GM06990 (cell line): ENCODE data around the gene ECD.

Experiments used
- DNase-seq: peaks from one replicate; pipeline ENCODE4 v3.0.0-alpha.2; 2011; ENCODE audit not compliant: insufficient read length; ENCODE audit errors: extremely low read depth
- H3K27me3 ChIP-seq: replicated peaks from 2 replicates; pipeline ENCODE4 v1.6.0; 2011; ENCODE audit warnings: low read length; ENCODE audit not compliant: control insufficient read depth, insufficient read depth
- H3K36me3 ChIP-seq: 2 replicates; pipeline ENCODE4 v1.5.1; 2011; ENCODE audit warnings: low read length; ENCODE audit not compliant: control insufficient read depth, insufficient read depth
- H3K4me3 ChIP-seq: replicated peaks from 2 replicates; pipeline ENCODE4 v1.5.1; 2011; ENCODE audit warnings: low read depth, mild to moderate bottlenecking, control low read depth, low read length
- TF ChIP-seq, protein P1 (sequence below): IDR thresholded peaks from 2 replicates; pipeline ENCODE4 v1.5.1; 2011; ENCODE audit warnings: low read length, control low read depth, mild to moderate bottlenecking, inconsistent platforms; ENCODE audit not compliant: insufficient read depth, poor library complexity, severe bottlenecking

The ECD gene

DNA sequence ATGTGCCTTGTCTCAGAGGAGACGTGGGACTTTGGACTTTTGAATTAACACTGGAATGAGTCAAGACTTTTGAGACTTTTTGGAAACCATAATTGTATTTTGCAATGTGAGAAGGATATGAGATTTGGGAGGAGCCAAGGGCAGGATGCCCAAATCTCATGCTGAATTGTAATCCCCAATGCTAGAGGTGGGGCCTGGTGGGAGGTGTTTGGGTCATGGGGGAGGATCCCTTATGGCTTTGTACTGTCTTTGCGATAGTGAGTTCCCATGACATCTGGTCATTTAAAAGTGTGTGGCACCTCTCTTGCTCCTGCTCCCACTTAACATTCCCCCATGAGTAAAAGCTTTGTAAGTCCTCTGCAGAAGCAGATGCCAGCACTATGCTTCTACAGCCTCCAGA is 40.1 kb upstream of the ECD start:
- no peaks in the 10 kb centered on the region for H3K27me3 ChIP-seq
- TF ChIP-seq, protein P1, sequence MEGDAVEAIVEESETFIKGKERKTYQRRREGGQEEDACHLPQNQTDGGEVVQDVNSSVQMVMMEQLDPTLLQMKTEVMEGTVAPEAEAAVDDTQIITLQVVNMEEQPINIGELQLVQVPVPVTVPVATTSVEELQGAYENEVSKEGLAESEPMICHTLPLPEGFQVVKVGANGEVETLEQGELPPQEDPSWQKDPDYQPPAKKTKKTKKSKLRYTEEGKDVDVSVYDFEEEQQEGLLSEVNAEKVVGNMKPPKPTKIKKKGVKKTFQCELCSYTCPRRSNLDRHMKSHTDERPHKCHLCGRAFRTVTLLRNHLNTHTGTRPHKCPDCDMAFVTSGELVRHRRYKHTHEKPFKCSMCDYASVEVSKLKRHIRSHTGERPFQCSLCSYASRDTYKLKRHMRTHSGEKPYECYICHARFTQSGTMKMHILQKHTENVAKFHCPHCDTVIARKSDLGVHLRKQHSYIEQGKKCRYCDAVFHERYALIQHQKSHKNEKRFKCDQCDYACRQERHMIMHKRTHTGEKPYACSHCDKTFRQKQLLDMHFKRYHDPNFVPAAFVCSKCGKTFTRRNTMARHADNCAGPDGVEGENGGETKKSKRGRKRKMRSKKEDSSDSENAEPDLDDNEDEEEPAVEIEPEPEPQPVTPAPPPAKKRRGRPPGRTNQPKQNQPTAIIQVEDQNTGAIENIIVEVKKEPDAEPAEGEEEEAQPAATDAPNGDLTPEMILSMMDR = no peak
- DNase-seq = no peak
- no peaks in the 10 kb centered on the region; the same call in 1 of the 2 replicates for H3K36me3 ChIP-seq
- no peak overlapping the region for H3K4me3 ChIP-seq

DNA sequence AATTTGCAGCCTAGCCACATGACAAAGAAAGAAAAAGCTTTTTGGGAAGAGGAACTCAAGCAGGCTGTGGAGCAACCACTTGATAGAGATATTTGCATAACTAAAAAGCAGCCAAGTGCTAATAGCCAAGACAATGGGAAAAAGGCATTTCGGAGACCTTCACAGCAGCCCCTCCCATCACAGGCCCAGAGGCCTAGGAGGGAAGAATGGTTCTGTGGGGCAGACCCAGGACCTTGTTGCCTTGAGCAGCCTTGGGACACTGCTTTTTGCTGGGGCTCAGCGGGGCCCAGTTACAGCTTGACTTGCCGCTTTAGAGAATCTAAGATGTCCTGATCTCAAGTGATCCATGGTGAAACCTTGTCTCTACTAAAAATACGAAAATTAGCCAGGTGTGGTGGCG is 38.6 kb upstream of the ECD start:
- Histone ChIP-seq H3K27me3 (no peaks in the 10 kb centered on the region), H3K36me3 (no peaks in the 10 kb centered on the region; the same call in 1 of the 2 replicates), H3K4me3 (no peak overlapping the region)
- TF ChIP-seq, protein P1 = no peak
- DNase-seq = no peak

DNA sequence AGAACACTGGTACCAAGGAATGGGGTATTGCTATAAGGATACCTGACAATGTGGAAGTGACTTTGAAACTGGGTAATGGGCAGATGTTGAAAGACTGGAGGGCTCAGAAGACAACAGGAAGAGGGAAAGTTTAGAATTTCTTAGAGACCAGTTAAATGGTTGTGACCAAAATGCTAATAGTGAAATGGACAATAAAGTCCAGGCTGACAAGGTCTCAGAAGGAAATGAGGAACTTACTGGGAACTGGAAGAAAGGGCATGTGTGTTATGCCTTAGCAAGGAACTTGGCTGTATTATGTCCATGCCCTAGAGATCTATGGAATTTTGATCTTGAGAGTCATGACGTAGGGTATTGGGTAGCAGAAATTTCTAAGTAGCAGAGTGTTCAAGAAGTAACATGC is 38.1 kb upstream of the ECD start:
- TF ChIP-seq, protein P1 = no peak
- Histone ChIP-seq H3K36me3 (no peaks in the 10 kb centered on the region; the same call in 1 of the 2 replicates), H3K4me3 (no peak overlapping the region), H3K27me3 (no peaks in the 10 kb centered on the region)
- DNase-seq = no peak

DNA sequence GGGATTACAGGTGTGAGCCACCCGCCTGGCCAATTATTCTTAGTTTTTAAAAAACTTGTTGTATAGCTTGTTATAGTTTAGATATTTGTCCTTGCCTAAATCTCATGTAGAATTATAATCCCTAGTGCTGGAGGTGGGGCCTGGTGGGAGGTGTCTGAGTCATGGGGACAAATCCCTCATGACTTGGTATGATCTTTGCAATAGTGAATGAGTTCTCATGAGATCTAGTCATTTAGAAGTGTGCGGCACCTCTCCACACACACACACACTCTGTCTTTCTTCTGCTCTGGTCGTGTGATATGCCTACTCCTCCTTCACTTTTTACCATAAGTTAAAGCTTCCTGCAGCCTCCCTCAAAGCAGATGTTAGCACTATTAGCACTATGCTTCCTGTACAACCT is 37.3 kb upstream of the ECD start:
- Histone ChIP-seq H3K36me3 (no peaks in the 10 kb centered on the region; the same call in 1 of the 2 replicates), H3K27me3 (no peaks in the 10 kb centered on the region), H3K4me3 (no peak overlapping the region)
- no peak for DNase-seq
- TF ChIP-seq, protein P1 = no peak

DNA sequence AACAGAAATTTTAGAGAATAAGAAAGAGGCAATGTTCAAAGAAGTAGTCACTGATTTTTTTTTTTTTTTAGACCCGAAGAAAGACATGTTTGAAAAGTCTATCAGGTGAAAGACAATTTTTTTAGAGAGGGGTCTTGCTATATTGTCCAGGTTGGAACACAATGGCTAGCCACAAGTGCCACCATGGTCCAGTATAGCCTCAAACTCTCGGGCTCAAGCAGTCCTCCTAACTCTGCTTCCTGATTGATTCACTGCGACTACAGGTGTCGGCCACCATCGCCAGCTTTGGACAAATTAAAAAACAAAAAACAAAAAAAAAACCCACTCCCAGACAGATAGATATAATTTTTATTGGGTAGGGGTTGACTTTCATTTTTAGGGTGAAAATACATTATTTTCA is 22.4 kb upstream of the ECD start:
- H3K36me3 ChIP-seq = no peaks in the 10 kb centered on the region
- DNase-seq = no peak
- no peaks in the 10 kb centered on the region for H3K27me3 ChIP-seq

More for the DNA sequence above, 22.4 kb upstream of the ECD start:
- H3K4me3 ChIP-seq = no peak overlapping the region
- TF ChIP-seq, protein P1 = no peak
